HG03342 (cell line): ENCODE results near the gene TIA1.
"Not testable (repeated sequence)": the region's sequence is repeated elsewhere in the genome, so short reads cannot be mapped to it uniquely, and the experiment has no call there.

ENCODE experiments used
- ATAC-seq: cut with Tn5 transposase; IDR thresholded peaks from one replicate; pipeline ENCODE4 v1.9.1; 2021; ENCODE audit warnings: mild to moderate bottlenecking, moderate library complexity; ENCODE audit not compliant: unreplicated experiment

TIA1 gene

DNA sequence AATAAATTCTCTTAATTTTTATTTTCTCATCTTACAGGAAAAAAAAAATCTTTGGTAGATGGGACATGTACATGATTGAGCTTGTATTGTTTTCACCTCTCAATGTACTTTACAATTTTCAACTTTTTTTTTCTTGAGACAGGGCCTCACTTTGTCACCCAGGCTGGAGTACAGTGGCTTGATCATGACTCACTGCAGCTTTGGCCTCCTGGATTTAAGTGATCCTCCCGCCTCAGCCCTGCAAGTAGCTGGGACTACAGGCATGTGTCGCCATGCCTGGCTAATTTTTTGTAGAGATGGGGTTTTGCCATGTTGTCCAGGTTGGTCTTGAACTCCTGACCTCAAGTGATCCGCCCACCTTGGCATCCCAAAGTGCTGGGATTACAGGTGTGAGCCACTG is 25.1 kb downstream of the TIA1 start:
- ATAC-seq: not testable (repeated sequence)

DNA sequence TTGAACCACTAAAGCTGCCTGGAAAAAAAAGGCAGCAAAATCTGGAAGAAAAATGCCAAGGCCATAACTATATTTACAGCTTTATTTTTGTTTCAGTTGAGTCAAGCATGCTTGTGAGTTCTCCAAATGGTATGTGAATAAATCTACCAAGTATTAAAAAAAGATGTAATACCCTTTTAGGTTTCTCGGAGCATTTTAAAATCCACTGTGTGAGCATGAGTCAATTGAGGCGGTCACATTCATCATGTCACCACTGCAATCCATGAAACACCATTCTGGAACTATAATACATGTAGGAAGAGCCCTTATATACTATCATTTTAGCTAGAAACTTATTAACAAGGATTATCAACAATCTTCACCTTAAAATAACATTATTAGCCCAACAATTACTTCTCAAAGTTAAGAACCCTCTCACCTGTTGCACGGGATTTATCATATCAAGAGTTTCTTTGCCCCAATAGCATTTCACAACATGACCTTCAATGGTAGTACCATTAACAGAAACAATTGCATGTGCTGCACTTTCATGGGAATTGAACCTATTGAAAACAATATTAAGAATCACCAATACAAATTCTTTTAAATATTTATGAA is 33.4 kb downstream of the TIA1 start:
- no peak for ATAC-seq

DNA sequence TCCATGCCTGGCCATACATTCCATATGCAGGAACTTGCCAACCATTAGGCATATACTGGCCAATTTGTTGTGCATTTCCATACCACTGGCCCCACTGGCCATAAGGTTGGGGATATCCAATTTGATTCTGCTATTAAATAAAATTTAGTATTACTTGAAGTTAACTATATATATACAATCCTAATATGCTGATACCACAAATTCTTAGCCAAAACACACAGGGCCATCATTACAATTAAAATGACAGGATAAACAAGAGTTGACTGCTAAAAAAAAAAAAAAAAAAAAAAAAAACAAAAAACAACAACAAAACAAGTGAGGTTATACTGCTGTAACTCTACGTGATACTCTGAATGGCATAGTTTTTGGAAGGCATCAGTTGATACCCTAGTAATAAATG is 34.1 kb downstream of the TIA1 start:
- no peak for ATAC-seq

DNA sequence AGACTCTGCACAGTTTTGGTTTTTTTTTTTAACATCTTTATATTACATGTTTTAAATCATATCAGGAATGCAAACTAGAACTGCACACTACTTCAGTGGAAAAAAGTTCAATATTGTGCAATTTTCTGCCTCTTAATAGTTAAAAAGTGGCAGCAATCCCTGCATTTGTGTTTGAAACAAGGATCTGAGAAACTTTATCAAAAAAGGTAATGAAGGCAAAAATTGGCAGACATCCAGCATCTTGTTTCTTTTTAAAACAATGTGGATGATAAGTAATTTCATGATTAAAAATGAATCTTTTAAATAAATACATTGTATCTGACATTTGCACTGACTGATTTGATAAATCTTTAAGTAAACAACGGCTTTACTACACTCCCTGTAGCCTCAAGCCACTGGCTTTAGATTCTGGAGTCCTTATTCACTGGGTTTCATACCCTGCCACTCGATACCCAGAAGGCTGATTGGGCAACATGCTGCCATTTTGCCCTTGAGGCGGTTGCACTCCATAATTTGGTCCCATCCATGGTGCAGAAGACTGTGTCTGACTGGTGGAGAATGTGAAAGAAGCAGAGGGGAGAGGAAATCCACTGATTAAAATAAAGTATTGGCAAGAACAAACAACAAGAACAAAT is 36.0 kb downstream of the TIA1 start:
- no peak for ATAC-seq

DNA sequence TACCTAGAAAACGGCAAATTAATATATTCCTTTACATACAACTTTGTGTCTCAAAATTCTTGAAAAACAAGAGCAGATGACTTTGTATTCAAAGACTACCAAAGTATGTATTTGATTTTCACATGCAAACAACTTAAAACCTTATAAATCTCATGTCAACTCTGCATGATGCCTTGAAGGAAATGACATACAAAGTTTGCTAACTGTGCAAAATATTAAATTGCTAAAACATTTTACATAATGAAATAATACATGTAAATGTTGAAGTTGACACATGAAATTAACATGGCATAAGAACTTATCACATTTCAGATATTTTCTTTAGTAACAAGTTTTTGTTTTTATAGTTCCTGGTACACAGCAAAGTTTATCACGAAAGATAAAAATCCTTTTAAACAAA is 36.8 kb downstream of the TIA1 start:
- no peak for ATAC-seq

DNA sequence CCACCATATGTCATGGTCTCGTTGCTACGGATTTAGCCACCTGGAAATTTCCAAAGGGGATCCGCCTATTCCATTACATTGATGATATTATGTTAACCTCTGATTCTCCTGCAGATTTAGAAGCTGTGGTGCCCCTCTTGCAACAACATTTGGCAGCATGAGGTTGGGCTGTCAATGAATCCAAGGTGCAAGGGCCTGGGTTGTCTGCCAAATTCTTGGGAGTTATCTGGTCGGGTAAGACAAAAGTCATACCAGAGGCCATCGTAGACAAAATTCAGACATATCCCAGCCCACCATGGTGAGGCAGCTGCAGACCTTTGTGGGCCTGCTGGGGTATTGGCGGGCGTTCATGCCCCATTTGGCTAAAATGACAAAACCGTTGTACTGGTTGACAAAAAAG is 44.0 kb downstream of the TIA1 start:
- ATAC-seq: no peak

DNA sequence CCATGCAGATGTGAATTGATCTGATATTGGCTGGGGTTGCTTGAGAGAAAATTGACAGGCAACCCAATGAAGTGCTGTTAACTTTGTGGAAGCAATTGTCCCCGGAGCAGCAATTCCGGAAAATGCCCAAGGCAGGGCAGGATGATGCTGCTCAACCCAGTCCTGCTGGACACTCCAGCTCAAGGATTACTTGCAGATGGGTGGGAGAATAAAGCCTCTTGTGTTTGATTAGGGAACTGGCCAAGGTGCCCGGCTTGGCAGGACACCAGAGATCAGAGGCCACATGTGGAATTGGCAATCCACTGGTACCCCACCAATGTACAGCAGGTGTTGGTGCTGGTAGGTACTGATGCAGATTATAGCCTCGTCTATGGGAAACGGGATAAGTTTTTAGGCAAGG is 45.3 kb downstream of the TIA1 start:
- no peak for ATAC-seq

DNA sequence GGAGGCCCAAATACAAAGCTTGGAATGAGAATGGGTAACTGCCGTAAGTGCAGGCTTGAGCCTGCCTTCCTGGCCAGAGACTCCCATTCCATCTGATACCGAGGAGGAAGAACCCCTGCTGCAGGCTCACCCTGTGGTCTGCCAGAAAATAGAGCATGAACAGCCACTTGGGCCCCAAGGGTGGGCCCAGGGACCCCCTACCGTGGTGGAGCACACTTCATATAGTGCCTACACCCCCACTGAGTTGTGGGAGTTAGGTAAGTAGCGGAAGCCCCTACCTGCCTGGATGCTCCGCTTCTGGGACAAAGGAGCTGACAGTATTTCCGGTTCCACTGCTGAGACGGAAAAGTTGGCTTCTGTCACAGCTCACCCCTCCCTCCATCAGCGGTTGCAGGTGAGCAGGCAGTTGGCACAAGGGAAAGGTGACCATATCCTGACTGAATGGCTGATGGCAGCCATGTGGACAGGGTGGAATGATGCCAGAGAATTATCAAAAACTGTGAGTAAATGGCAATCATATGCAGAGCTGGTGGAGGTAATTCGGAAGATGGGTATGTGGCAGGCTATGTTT is 46.1 kb downstream of the TIA1 start:
- no peak for ATAC-seq

DNA sequence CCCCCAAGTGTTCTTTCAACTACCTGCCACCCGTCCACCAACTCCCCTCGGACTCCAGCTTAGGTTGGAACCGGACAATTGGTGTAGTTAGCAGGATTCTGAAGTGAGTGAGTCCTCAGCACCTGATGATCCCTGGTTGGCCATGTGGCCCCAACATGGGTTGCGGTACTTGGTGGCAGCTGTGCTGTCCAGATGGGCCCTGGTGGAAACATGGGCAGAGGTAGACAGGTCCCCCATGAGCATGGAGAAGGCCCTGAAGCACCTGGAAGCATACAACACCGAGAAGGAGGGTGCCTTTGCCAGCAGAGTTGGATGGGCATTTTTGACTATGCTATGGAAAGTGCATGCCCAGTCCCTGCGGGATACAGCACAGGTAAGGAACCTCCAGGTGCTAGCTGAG is 46.6 kb downstream of the TIA1 start:
- no peak for ATAC-seq

DNA sequence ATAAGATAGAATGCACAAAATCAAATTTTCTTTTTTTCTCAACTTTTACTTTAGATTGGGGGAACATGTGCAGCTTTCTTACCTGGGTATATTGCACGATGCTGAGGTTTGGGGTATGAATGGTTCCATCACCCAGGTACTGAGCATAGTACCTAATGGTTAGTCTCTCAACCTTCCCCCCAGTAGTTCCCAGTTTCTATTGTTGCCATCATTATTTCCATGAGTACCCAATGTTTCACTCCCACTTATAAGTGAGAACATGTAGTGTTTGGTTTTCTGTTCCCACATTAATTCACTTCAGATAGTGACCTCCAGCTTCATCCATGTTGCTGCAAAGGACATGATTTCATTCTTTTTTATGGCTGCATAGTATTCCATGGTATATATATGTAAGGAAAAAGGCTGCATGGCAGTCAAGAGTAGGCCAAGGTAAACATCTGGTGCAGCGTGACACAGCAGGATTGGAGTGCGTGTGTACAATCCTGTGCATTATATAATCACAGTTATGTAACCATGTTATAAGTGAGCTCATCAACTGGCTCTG is 47.1 kb downstream of the TIA1 start:
- ATAC-seq: no peak

DNA sequence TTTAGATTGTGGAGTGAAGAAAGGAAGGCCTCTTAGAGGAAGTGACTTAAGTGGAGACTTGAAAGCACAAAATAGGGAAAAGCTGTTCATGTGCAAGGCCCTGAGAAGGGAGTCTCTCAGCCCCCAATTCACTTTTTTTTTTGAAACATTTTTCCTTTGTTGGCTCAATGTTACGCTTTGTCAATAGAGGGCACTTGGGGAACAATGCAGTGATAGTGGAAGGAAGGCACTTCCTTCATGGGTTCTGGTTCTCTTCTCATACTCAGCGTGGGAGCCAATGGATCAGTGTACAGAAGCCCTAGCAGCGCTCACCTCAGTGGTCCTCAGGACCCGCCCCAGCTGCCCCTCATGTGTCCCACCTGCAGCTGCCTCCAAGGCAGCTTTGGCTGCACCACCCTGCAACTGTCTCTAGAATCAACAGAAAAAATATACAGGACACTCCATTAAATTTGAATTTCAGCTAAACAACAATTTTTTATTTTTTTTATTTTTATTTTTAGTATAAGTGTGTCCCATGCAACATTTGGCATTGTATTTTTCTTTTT is 49.0 kb downstream of the TIA1 start:
- ATAC-seq: no peak

DNA sequence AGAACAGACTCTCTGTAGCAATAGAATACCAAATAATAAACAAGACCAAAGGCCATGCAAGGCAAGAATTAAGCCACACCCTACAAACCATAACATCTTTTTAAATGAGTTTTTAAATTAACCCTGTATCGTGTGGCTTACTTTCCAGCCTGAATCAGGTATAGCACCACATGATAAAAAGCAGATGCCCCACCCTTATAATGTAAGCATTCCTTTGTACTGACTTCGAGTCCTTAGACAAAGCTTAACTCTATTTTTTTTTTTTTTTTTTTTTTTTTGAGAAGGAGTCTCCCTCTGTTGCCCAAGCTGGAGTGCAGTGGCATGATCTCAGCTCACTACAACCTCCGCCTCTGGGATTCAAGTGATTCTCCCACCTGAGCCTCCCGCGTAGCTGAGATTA is 55.9 kb downstream of the TIA1 start:
- ATAC-seq: no peak

DNA sequence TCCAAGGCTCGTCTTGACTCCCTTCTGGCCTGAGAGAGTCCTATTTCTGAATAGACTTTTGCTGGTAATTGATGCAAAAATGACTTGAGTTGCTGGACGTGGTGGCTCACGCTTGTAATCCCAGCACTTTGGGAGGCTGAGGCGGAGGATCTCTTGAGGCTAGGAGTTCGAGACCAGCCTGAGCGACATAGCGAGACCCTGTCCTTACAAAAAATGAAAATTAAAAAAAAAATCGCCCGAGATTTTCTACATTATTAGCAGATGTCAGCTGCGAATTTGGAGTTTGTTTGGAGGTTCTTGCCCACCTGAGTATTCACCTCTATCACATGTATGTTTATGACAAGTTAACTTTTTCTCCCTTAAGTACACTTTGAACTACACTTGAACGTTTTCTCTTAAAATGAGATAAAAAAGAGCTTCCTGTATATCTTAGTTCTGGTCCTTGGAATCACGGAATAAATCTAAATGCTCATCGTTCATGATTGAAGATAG is 57.1 kb downstream of the TIA1 start:
- ATAC-seq: no peak

DNA sequence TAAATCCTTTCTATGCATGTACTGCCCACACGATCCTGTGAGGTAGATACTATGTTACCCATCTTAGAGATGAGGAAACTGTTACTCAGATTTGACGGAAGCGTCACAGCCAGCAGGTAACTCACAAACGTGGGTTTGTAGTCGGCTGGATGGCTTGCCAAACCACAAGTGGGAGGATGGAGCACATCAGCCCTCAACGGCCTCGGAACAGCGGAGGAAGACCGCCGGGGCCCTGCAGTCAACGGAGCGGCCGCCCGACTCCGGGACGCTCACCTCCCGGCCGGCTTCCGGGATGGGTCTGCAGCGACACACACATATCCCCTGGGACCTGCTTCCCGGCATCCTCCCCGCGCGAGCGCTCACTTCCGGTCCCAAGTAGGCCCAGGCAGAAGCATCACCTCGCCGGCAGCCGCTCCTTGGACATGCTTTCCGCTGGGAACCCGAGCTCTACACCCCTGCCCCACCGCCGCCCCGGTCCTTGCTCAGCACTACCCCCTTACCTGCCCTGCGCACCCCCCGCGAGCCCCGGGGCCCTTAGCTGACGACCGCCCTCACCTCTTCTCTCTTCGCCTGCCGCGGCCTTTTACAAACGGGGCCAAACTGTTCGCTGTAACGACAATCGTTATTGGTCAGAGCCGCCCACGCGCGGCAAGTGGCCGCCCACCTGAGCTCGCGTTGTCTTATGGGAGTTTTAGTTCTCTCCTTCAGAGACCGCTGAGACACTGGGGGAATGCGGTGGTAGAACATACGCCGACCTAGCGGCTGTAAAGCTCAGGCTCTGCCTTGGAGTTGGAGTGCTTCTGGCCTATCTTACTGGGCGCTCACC is 57.8 kb downstream of the TIA1 start, which contains the start of gene C2orf42:
Gene C2orf42 (minus strand): TSS at position 602 of the 826 bp plus-strand sequence. CDS start 9,034 bp downstream, outside the sequence.
- ATAC-seq: peak; percentile 84

DNA sequence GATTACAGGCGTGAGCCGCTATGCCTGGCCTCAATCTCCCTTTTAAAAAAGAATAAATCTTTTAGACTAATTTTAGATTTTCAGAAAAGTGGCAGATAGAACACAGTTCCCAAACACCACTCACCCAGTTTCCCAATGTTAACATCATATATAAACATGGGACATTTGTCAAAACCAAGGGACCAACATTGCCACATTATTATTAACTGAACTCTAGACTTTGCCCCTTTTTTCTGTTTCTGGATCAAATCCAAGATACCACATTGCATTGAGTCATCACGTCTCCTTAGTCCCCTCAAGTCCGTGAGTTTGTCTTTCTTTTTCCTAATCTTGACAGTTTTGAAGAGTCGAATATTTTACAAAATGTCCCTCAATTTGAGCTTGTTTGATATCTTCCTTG is 60.0 kb downstream of the TIA1 start:
- no peak for ATAC-seq

DNA sequence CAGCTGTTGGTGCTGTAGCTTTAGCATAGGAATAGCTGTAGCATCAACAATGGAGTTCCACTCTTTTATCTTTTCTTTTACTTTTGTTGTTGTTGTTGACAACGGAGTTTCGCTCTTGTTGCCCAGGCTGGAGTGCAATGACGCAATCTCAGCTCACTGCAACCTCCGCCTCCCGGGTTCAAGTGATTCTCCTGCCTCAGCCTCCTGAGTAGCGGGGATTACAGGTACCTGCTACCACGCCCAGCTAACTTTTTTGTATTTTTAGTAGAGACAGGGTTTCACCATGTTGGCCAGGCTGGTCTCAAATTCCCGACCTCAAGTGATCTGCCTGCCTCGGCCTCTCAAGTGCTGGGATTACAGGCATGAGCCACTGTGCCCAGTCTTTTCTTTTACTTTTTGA is 61.3 kb downstream of the TIA1 start:
- ATAC-seq: not testable (repeated sequence)

DNA sequence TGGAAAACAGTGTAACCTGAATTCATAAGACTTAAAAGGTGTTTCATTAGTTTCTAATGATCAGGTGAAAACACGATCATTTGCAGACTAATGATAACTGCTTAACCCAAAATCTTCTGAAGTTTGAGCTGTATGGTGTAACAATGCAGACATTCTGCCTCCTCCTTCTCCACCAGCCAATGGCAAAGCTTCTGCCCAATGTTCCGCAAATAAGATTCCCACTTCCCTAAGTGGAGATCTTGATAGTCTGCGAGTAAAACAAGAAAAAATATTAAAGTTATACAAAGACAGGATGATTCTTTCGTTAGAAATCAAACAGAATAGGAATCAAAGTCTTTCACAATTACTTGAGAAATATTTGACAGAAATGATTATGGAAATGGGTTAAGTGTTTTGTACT is 65.7 kb downstream of the TIA1 start:
- ATAC-seq: no peak

DNA sequence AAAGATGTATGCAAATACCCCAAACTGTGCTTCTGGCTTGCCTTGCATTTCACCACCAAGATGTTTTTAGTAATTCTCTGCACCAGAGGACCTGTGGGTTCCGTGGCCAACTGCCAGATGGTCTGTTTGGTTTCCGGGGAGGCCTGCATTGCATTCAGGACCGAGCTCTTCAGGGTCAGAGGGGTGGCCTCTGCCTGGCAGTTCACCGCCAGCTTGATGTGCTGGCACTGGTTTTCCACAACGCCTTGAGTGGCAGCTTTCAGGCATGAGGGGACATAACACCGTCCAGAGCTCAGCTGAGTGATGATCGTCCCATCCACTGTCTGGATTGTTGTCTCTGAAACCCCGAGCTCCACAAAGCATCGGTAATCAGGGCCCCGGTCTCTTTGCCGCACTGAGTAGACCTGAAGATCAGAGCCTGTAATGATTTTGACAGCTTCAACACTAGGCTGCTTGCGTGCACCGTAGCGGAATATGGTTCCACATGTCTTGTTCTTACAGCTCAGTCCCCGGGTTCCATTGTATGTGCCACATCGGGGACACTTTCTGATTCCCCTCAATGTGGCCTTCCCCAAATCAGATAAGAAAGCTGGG is 67.0 kb downstream of the TIA1 start:
- peak; percentile 61 for ATAC-seq

DNA sequence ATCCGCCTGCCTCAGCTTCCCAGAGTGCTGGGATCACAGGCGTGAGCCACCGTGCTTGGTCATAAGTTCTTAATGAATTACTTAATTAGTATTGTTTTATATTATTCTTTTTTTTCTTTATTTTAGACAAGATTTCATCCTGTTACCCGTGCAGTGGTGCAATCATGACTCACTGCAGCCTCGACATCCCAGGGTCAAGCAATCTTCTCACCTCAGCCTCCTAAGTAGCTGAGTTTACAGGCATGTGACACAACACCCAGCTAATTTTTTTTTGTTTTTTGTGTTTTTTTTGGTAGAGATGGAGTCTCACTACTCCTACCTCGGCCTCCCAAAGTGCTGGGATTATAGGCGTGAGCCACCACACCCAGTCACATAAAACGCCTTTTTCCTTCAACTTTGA is 74.9 kb downstream of the TIA1 start:
- no peak for ATAC-seq

DNA sequence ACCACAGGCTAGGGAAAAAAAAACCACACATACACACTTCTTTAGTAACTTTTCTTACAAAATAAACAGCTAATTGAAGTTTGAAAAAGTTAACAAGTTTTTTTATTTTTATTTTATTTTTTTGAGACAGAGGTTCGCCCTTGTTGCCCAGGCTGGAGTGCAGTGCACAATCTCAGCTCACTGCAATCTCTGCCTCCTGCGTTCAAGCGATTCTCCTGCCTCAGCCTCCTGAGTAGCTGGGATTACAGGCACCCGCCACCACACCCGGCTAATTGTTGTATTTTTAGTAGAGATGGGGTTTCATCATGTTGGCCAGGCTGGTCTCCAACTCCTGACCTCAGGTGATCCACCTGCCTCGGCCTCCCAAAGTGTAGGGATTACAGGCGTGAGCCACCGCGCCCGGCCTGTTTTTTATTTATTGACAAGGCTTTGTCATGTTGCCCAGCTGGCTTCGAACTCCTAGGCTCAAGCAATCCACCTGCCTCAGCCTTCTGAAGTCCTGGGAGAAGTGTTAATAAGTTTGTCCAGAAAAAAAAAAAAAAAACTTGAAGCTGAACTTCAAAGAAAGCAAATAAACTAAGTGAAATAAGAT is 78.7 kb downstream of the TIA1 start:
- not testable (repeated sequence) for ATAC-seq
